ENCODE data around the gene TNF.
A peak's percentile ranks its signal among the peaks of the same experiment; 100 is the strongest.
"Not testable (repeated sequence)": the region's sequence is repeated elsewhere in the genome, so short reads cannot be mapped to it uniquely, and the experiment has no call there.

Gene TNF

GRCh38 chr6:31546958-31547726 is 28.2 kb upstream of the TNF start, which contains the start of gene NFKBIL1:
NFKBIL1 (plus strand) TSS chr6:31547608; CDS start chr6:31547695, 87 bp downstream.
- CTCF ChIA-PET: interaction anchor here (0.7 to 3.7 kb wide), 3 partner anchors 51 to 91 kb away, joined by 4 to 61 read pairs (median 6); no protein-coding TSS in a partner anchor
- TF ChIP-seq FOXA1 (IDR thresholded peaks at IDR 0.05): no peak
- no peak for TF ChIP-seq ZNF384 (IDR thresholded peaks at IDR 0.05)
- peak; percentile 77 for TF ChIP-seq PKNOX1 (IDR thresholded peaks at IDR 0.05)
- no peak for TF ChIP-seq SP1 (IDR thresholded peaks at IDR 0.05)
- TF ChIP-seq ELF4 (IDR thresholded peaks at IDR 0.05): peak; percentile 55
- peak; percentile 79 for TF ChIP-seq CTBP1 (IDR thresholded peaks at IDR 0.05; ENCODE audit: borderline replicate concordance)
- TF ChIP-seq SUZ12 (IDR thresholded peaks at IDR 0.05): no peak
- TF ChIP-seq FOXK2 (IDR thresholded peaks at IDR 0.05): no peak
- TF ChIP-seq HDGF (IDR thresholded peaks at IDR 0.05; ENCODE audit: borderline replicate concordance): no peak
- no peak for TF ChIP-seq ARNT (IDR thresholded peaks at IDR 0.05)
- TF ChIP-seq TARDBP (IDR thresholded peaks at IDR 0.05): no peak
- no peak for TF ChIP-seq BHLHE40 (IDR thresholded peaks at IDR 0.05; ENCODE audit: borderline replicate concordance)
- TF ChIP-seq NFRKB (IDR thresholded peaks at IDR 0.05): 0 out of 2 replicates have a peak, but pooled peaks have one; percentile 15
- no peak for TF ChIP-seq LEF1 (IDR thresholded peaks at IDR 0.05; ENCODE audit: borderline replicate concordance)
- TF ChIP-seq FOXM1 (IDR thresholded peaks at IDR 0.05; ENCODE audit: borderline replicate concordance): 0 out of 2 replicates have a peak, but pooled peaks have one; percentile 56
- TF ChIP-seq L3MBTL2 (conservative IDR thresholded peaks at IDR 0.05): no peak
- POLR2A ChIA-PET: interaction anchor here (0.5 to 8.1 kb wide), 21 partner anchors 12 to 402 kb away, joined by 3 to 91 read pairs (median 3); partner anchors contain the start of genes BAG6, C6orf47, HSPA1B and LSM2
- peak; percentile 94 for DNase-seq (ENCODE audit: extremely low spot score)

- CTCF ChIA-PET: interaction anchor here (0.7 to 3.7 kb wide), 3 partner anchors 33 to 90 kb away, joined by 4 to 61 read pairs (median 7); no protein-coding TSS in a partner anchor
These were observed 27.4 kb upstream of the TNF start for GRCh38 chr6:31547727-31548543.

DNA sequence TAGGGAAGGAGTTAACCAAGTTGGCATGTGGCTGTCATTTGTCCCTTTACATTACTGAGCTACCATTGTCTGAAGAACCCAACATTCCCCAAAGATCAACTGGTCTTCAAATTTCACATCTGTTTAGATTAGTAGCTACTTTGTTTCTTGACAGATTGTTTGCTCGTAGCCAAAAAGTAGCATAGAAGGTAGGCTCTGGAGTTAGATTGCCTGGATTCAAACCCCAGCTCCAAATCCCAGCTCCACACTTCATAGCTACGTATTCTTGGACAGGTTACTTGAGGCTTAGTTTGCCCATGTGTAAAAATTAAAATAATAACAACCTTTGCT is 26.9 kb upstream of the TNF start:
- POLR2A ChIA-PET: interaction anchor here (1.1 to 1.9 kb wide), 5 partner anchors 10 to 279 kb away, joined by 3 to 5 read pairs (median 4); partner anchors contain the start of genes HSPA1B and LSM2
- no peak for DNase-seq (ENCODE audit: extremely low spot score)
- no peak for TF ChIP-seq FOXK2 (IDR thresholded peaks at IDR 0.05)
- TF ChIP-seq LEF1 (IDR thresholded peaks at IDR 0.05; ENCODE audit: borderline replicate concordance): no peak
- TF ChIP-seq L3MBTL2 (conservative IDR thresholded peaks at IDR 0.05): no peak
- TF ChIP-seq ARNT (IDR thresholded peaks at IDR 0.05): no peak
- no peak for TF ChIP-seq CTBP1 (IDR thresholded peaks at IDR 0.05; ENCODE audit: borderline replicate concordance)
- TF ChIP-seq FOXM1 (IDR thresholded peaks at IDR 0.05; ENCODE audit: borderline replicate concordance): no peak
- TF ChIP-seq NFRKB (IDR thresholded peaks at IDR 0.05): no peak
- no peak for TF ChIP-seq ZNF384 (IDR thresholded peaks at IDR 0.05)
- no peak for TF ChIP-seq HDGF (IDR thresholded peaks at IDR 0.05; ENCODE audit: borderline replicate concordance)
- TF ChIP-seq SUZ12 (IDR thresholded peaks at IDR 0.05): no peak
- TF ChIP-seq SP1 (IDR thresholded peaks at IDR 0.05): no peak
- CTCF ChIA-PET: interaction anchor here (2.4 to 3.7 kb wide), 2 partner anchors 32 to 50 kb away, joined by 7 to 61 read pairs; no protein-coding TSS in a partner anchor

More at GRCh38 chr6:31547727-31548543, 27.4 kb upstream of the TNF start:
- no peak for DNase-seq (ENCODE audit: extremely low spot score)
- no peak for TF ChIP-seq ARNT (IDR thresholded peaks at IDR 0.05)
- no peak for TF ChIP-seq HDGF (IDR thresholded peaks at IDR 0.05; ENCODE audit: borderline replicate concordance)
- TF ChIP-seq TARDBP (IDR thresholded peaks at IDR 0.05): no peak
- no peak for TF ChIP-seq CTBP1 (IDR thresholded peaks at IDR 0.05; ENCODE audit: borderline replicate concordance)
- TF ChIP-seq ZNF384 (IDR thresholded peaks at IDR 0.05): no peak
- TF ChIP-seq NFRKB (IDR thresholded peaks at IDR 0.05): no peak
- TF ChIP-seq FOXK2 (IDR thresholded peaks at IDR 0.05): no peak
- no peak for TF ChIP-seq FOXM1 (IDR thresholded peaks at IDR 0.05; ENCODE audit: borderline replicate concordance)
- TF ChIP-seq BHLHE40 (IDR thresholded peaks at IDR 0.05; ENCODE audit: borderline replicate concordance): no peak
- POLR2A ChIA-PET: interaction anchor here (0.6 to 8.1 kb wide), 16 partner anchors 9 to 295 kb away, joined by 3 to 91 read pairs (median 4); partner anchors contain the start of genes BAG6, HSPA1B, LSM2 and MCCD1

DNA sequence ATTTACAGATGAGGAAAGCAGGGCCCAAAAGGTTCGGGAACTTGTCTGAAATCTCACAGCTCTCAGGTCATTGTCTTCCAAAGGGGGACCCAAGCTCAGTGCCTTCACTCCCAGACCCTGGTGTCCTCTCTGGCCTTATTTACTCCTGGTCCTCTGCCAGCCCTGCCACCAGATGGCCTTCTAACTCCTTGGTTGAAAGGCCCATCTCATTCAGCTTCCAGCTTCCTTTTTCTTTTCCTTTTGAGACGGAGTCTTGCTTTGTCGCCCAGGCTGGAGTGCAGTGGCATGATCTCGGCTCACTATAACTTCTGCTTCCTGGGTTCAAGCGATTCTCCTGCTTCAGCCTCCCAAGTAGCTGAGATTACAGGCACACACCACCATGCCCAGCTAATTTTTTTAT is 24.0 kb upstream of the TNF start:
- ChIA-PET POLR2A (interaction anchor here (2.2 to 2.4 kb wide), 2 partner anchors 9 to 46 kb away, joined by 12 to 14 read pairs; partner anchors contain the start of gene DDX39B), CTCF (interaction anchor here (0.7 to 1.4 kb wide), 8 partner anchors 23 to 59 kb away, joined by 3 to 25 read pairs (median 4); partner anchors contain the start of gene NCR3)
- DNase-seq (ENCODE audit: extremely low spot score): not testable (repeated sequence)

- no peak for TF ChIP-seq ELF4 (IDR thresholded peaks at IDR 0.05)
- no peak for TF ChIP-seq ZNF384 (IDR thresholded peaks at IDR 0.05)
- no peak for TF ChIP-seq LEF1 (IDR thresholded peaks at IDR 0.05; ENCODE audit: borderline replicate concordance)
- TF ChIP-seq SUZ12 (IDR thresholded peaks at IDR 0.05): no peak
- no peak for TF ChIP-seq BHLHE40 (IDR thresholded peaks at IDR 0.05; ENCODE audit: borderline replicate concordance)
- POLR2A ChIA-PET: no interaction called here
- DNase-seq (ENCODE audit: extremely low spot score): no peak
- CTCF ChIA-PET: no interaction called here
These were observed 19.1 kb upstream of the TNF start for GRCh38 chr6:31556307-31556706.

DNA sequence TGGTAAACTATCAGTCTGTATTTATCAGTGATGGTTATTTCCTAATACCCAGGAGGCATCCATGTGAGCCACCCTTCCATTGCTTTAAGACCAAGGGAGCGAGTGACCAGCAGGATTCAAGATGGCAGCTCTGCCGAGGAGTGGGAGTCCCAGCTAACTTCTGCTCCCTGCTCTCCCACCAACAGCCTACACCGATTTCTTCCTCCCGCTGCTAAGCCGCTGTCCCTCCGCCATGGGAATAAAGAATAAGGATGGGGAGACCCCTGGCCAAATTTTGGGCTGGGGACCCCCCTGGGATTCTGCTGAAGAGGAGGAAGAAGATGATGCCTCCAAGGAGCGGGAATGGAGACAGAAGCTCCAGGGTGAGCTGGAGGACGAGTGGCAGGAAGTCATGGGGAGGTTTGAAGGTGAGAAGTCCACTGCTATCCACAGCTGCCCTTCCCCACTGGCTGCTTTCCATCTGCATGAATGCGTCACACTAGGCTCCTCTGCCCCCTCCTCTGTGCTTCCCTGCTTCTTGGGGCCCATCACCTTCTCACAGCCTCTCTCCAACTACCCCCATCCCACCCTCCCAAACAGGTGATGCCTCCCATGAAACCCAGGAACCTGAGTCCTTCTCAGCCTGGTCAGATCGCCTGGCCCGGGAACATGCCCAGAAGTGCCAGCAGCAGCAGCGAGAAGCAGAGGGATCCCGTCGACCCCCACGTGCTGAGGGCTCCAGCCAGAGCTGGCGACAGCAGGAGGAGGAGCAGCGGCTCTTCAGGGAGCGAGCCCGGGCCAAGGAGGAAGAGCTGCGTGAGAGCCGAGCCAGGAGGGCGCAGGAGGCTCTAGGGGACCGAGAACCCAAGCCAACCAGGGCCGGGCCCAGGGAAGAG is 17.7 kb upstream of the TNF start:
- POLR2A ChIA-PET: no interaction called here
- TF ChIP-seq BHLHE40 (IDR thresholded peaks at IDR 0.05; ENCODE audit: borderline replicate concordance) (no peak), PKNOX1 (IDR thresholded peaks at IDR 0.05) (no peak), ELF4 (IDR thresholded peaks at IDR 0.05) (no peak), FOXM1 (IDR thresholded peaks at IDR 0.05; ENCODE audit: borderline replicate concordance) (no peak), CTBP1 (IDR thresholded peaks at IDR 0.05; ENCODE audit: borderline replicate concordance) (no peak), LEF1 (IDR thresholded peaks at IDR 0.05; ENCODE audit: borderline replicate concordance) (no peak), ZNF384 (IDR thresholded peaks at IDR 0.05) (no peak), FOXK2 (IDR thresholded peaks at IDR 0.05) (no peak), HDGF (IDR thresholded peaks at IDR 0.05; ENCODE audit: borderline replicate concordance) (no peak), SUZ12 (IDR thresholded peaks at IDR 0.05) (no peak), NFRKB (IDR thresholded peaks at IDR 0.05) (no peak)
- CTCF ChIA-PET: no interaction called here
- no peak for DNase-seq (ENCODE audit: extremely low spot score)
